HG02798 (cell line): Measurements from ENCODE around the gene GLIPR2.
A peak's percentile ranks its signal among the peaks of the same experiment; 100 is the strongest.
"Not testable (repeated sequence)": the region's sequence is repeated elsewhere in the genome, so short reads cannot be mapped to it uniquely, and the experiment has no call there.

Source experiments
- ATAC-seq: cut with Tn5 transposase; IDR thresholded peaks from one replicate; pipeline ENCODE4 v1.9.1; 2021; ENCODE audit warnings: mild to moderate bottlenecking; ENCODE audit not compliant: unreplicated experiment, poor library complexity

The GLIPR2 gene

DNA sequence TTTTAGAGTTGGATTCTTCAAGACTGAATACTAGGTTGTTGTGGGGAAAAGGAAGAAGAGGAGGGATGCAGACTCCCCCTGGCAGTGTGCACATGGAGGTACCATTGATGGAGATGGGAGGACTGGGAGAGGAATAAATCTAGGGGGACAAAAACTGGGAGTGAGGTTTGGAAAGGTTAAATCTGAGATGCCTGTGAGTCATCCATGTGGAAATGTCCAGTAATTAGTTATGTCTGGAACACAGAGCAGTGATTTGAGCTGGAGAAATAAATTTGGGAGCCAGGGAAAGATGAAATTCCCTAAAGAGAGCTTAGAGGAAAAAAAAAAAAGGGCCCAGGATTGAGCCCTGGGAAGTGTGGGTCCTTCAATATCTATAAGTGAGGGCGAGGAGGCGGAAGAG lies 24.7 kb downstream of the GLIPR2 start:
- no peak for ATAC-seq

DNA sequence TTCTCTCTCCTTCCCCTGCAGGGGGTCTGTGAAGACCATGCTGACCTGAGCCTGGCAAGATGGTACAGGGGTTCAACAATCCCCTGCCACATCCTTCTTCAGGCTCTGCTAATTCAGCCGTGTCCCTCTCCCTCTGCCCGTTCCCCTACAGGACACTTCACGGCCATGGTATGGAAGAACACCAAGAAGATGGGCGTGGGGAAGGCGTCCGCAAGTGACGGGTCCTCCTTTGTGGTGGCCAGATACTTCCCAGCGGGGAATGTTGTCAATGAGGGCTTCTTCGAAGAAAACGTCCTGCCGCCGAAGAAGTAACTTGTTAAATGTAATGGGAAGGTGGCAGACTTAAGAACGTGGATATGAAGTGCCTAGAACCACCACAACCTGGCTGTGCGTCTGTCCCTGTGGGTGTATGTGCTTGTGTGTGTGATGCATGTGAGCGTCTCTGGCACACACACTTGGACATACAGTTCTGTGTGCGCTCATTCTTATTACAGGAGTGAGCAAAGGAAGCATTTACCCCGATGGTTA lies 25.7 kb downstream of the GLIPR2 start:
- no peak for ATAC-seq

DNA sequence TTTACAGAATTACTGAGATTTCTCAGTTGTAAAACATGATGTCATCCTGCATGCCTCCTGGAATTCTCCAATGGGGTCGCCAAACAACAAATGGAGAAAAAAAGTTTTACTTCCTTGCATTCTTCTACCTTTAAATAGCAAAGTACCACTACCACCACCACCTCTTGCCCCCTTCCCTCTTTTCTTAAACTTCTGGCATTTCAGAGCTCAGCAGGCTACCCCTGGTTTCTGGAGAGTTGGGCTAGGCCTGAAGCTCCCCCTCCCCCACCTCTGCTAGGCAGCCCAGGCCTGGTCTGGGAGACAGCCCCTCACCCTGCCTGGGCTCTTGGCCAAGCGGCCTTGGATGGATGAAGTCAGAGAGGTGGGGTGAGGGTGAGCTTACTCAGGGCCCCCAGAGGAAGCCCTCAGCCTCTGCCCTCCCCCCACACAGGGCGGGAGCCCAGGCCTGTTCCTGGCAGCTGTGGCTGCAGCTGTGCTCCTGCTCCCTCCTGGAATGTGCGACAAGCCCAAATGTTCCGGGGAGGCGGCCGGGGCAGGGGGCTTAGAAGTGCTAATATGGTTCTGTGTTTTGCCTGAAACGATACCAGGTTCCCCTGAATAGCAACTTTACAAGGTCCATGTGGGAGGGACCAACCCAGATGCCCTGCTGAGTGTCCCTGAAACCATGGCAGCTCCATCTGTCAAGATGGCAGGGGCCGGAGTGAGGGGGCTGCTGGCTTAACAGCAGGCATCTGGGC lies 26.7 kb downstream of the GLIPR2 start:
- no peak for ATAC-seq

DNA sequence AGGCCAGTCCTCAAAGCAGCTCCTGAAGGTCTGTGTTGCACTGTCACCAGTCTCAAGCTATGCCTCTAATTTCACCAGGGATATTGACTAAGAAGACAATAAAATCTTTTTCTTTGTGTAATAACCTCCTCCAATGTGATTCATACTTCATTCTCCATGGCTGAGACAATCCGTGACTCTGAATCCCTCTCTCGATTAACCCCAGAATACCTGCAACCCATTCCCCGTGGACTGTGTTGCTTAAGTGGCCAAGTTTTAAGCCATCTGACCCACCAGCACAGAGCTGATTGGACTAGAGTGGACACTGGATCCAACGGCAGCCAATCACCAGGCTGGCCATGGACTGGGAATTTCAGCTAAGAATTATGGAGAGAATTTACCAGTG lies 27.2 kb downstream of the GLIPR2 start:
- no peak for ATAC-seq

DNA sequence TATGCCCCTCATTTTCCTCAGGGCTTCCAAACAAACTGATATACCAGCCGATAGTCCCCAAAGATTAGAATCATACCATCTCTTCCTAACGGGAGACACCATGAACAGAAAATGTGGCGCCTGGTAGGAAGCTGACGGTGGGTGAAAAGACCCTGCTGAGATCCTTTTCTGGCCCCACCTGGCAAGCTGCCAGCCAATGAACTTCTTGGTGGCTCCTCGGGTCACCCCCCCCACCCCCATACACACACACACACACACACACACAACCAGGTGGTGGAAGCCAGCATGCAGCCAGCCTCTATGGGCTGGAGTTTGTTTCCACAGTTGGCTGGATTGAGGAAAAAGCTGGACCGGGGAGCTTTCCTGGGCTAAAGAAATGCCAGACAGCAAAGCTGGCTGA lies 27.8 kb downstream of the GLIPR2 start:
- no peak for ATAC-seq

DNA sequence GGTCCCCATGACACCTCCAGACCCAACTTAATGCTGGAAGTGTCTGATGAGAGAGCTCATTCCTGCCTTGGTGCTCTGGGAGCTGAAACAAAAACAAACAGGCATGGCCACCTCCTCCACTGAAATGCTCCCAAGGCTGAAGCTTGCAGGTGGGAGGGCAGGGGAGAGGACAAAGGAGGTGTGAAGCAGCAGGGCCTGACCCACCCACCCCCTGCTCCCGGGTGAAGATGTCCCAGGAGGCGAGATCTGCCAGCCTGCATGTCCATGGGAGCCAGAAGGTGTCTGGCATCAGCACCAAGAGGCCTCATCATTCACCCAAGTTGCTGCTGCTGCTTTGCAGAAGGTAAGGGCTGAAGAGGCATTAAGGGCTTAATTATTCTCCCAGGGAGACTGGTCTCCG lies 28.5 kb downstream of the GLIPR2 start:
- ATAC-seq, result no peak

DNA sequence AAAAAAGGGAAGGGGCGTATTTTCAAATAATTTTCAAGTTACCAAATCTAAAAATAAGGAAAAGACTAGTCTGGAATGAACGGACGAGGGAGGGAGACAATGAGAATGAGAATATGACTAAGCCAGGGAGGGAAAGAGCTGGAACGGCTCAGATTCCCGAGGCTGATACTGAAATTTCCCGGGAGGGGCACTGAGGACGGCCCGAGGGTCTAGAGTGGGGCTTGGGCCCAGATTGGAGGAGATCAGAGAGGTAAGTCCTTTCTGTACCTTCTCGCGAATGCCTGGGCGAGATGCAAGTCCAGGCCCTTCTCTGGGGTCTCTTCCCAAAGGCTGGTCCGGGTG lies 29.3 kb downstream of the GLIPR2 start:
- ATAC-seq, result no peak

DNA sequence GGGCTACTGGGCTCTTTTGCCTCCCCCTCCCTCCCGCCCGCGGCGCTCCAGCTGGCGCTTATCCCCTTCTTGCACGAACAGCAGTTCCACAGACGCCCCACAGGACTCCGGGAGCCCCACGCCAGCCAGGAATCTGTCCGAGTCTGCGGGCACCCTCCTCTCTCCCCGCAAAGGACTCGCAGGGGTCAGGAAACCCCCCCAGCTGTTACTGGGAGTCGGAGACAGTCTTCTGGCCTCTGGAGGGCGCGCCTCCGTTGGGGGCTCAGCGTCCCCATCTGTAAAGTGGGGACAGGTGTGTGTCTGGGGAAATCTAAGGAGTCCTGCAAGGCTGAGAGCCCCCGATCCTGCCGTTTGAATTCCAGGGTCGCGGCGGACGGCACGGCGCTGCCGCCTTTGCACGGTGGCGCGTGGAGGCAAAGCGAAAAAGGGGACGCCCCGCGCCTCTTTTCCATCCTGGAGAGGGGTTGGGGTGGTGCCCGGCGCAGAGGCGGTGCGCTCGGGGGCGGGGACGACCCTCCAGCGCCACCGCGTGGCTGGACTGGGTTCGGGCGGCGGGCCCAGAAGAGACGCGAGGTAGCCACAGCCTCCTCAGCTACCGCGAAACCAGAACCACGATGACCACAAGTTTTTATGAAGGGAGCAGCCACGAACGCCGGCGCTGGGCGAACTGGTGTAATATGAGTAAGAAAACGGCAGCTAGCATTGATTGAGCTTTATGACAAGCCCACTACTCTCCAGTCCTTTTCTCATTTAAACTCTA lies 29.8 kb downstream of the GLIPR2 start:
- peak; percentile 86 for ATAC-seq

DNA sequence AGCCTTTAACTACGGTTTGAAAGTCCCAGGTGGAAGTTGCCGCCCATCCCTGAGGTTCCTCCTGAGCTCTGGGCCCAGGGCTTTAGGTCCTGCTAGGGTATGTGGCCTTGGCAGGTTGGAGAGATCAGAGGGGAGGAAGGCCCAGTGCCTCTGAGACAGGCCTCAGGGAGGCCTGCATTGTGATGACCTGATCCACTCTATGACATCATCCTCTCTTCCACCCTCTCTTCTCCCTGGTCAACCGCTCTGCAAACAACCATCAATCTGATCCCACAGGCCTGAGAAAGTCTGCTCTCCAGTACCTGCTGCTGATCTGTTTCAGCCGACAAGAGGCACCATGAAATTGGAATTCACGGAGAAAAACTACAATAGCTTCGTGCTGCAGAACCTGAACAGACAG lies 32.6 kb downstream of the GLIPR2 start, which contains the start of gene CCIN:
Gene CCIN (plus strand): TSS at position 223 of the 400 bp plus-strand sequence. CDS start 115 bp downstream, at position 338.
- no peak for ATAC-seq

DNA sequence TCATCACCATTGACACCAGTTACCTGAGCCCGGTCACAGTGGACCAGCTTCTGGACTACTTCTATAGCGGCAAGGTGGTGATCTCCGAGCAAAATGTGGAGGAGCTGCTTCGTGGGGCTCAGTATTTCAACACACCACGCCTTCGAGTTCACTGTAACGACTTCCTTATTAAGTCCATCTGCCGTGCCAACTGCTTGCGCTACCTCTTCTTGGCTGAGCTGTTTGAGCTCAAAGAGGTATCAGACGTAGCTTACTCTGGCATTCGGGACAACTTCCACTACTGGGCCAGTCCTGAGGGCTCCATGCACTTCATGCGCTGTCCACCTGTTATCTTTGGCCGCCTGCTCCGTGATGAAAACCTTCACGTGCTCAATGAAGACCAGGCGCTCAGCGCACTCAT lies 33.2 kb downstream of the GLIPR2 start:
- no peak for ATAC-seq

DNA sequence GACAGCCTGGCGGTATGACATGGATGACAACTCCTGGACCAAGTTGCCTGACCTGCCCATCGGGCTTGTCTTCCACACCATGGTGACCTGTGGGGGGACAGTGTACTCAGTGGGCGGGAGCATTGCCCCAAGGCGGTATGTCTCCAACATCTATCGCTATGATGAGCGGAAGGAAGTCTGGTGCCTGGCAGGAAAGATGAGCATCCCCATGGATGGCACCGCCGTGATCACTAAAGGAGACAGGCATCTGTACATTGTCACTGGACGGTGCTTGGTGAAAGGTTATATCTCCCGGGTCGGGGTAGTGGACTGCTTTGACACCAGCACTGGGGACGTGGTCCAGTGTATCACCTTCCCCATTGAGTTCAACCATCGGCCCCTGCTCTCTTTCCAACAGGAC lies 34.0 kb downstream of the GLIPR2 start:
- ATAC-seq, result no peak

DNA sequence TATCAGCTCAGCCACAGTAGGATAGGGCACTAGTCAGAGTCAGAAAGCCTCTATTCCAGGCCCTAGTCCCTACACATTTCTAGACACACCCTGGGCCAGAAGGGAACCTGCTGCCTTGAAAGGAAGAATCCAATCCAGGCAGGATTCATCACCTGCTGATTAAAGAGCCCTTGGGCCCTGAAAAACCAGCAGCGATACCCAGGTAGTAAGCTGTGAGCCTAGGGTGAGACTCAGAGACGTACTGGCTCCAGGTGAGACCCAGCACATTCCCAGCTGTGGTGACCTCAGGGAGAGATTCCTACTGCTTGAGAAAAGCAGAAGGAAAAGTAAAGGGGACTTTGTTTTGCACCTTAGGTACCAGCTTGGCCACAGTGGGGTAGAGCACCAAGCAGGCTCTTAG lies 37.3 kb downstream of the GLIPR2 start:
- no peak for ATAC-seq

DNA sequence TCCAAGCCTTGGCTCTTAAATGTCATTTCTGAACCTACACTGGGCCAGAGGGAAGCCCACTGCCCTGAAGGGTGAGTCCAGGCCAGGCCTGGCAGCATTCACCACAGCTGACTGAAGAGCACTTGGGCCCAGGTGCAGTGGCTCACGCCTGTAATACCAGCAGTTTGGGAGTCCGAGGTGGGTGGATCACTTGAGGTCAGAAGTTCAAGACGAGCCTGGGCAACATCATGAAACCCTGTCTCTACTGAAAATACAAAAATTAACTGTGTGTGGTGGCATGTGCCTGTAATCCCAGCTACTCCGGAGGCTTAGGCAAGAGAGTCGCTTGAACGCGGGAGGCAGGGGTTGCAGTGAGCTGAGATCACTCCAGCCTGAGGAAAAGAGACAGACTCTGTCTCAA lies 37.7 kb downstream of the GLIPR2 start:
- ATAC-seq, result no peak

DNA sequence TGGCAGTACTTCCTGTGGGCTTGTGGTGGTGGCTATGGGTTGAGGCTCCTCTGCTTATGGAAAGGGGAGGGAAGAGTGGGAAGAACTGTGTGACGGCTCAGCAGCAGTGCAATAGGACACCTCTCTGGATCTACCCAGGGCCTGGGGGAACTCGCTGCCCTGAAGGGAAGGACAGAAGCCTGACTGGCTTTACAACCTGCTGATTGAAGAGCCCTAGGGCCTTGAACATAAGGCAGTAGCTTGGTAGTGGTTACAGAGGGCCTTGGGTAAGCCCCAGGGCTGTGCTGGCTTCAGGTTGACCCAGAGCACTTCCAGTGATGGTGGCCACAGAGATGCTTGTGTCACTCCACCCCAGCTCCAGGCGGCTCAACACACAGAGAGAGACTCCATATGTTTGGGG lies 38.2 kb downstream of the GLIPR2 start:
- ATAC-seq, result no peak

DNA sequence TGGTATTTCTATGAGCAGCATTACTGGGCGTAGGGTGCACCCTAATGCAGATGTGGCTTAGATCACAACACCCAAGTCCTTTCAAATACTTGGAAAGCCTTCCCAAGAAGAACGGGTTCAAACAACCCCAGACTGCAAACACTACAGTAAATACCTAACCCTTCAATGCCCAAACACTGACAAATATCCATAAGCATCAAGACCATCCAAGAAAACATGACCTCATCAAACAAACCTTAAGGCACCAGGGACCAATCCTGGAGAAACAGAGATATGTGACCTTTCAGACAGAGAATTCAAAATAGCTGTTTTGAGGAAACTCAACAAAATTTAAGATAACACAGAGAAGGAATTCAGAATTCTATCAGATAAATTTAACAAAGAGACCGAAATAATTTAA lies 38.7 kb downstream of the GLIPR2 start:
- ATAC-seq, result not testable (repeated sequence)

DNA sequence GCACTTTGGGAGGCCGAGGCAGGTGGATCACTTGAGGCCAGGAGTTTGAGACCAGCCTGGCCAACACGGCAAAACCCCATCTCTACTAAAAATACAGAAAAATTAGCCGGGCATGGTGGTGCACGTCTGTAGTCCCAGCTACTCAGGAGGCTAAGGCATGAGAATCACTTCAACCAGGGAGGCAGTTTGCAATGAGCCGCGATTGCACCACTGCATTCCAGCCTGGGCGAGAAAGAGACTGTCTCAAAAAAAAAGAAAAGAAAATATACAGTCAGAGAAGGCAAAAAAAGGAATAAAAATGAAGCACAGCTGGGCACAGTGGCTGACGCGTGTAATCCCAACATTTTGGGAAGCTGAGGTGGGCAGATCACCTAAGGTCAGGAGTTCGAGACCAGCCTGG lies 40.0 kb downstream of the GLIPR2 start:
- ATAC-seq, result not testable (repeated sequence)

DNA sequence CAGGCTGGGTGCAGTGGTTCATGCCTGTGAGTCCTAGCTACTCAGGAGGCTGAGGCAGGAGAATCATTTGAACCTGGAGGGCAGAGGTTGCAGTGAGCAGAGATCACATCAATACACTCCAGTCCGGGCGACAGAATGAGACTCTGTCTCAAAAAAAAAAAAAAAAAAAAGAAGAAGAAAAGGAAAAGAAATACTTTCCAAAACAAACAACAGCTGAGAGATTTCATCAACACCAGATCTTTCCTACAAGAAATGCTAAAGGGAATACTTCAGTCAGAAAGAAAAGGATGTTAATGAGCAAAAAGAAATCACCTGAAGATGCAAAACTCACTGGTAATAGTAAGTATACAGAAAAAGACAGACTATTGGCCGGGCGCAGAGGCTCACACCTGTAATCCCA lies 41.0 kb downstream of the GLIPR2 start:
- ATAC-seq, result no peak

DNA sequence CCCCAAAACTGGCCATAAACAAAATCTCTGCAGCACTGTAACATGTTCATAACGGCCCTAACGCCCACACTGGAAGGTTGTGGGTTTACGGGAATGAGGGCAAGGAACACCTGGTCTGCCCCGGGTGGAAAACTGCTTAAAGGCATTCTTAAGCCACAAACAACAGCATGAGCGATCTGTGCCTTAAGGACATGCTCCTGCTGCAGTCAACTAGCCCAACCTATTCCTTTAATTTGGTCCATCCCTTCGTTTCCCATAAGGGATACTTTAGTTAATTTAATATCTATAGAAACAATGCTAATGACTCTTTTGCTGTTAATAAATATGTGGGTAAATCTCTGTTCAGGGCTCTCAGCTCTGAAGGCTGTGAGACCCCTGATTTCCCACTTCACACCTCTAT lies 43.7 kb downstream of the GLIPR2 start:
- not testable (repeated sequence) for ATAC-seq

DNA sequence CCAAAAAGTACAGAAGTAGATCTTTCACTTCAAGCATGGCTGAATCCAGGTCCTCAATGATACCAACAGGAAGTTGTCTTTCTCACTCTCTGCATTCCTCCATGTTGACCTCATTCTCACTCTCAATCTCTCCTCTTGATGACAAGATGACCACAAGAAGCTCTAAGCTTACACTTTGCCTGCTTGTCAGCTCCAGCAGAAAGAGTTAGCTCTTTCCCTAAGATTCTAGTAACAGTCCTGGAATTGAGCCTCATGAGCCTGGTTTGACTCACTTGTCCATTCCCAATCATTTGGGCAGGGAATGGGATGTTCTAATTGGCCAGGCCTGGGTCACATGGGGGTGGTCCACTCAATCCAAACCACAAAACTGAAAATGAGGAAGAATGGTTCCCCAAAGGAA lies 50.9 kb downstream of the GLIPR2 start:
- no peak for ATAC-seq

DNA sequence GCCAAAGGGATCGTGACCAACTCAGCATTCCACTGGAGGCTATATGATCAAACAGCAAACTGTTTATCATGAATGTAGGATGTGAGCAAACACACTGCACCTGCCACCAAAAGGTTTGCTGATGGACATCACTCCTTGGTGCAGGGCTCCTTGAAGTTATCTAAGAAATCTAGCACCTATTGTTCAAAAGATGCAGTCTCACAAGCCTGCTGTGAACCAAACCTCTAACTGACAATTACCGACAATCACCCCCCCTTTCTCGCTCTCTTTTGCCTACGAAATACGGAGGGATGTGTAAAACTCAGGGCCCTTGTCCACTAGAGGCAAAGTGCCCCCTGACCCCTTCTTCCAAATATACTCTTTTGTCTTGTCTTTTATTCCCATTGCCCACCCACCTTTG lies 51.7 kb downstream of the GLIPR2 start:
- ATAC-seq, result no peak

DNA sequence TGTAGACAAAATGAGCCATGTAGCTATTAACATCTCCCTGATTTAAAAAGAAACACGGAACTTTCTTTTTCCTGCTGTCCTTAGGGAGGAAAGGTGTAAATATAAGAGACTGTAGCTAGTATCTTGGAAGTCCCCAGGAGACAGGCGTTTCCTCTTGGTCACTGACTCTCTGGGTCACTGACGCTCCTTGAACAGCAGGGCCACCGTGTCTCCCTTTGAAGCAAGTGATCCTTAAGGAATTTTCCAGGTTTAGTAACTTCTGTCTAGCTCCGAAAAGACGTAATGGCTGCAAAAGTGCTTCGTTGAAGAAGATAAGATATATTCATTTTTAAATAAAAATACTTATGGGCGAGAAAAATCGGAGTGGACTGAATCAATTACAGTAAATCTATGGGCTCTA lies 53.4 kb downstream of the GLIPR2 start:
- no peak for ATAC-seq
